ENCODE data around the gene FPR2.

FPR2 gene

DNA sequence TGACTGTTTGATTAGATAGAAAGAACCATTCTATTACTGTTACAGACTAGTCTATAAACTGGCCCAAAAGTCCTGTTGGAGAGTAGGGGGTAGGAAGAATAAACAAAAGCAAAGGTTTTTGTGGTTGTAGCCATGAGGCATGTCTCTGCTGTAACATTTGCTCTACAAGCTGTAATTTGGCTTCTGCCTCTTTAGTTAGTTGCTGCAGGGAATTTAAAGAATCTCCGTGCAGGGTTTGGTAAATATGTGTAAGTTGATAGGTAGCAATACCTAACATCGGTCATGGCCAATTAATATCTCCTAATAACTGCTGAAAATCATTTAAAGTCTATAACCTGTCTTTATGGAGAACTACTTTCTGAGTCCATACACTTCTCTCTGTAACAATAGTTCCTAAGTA is 46.9 kb downstream of the FPR2 start:
- DNase-seq = no peak

DNA sequence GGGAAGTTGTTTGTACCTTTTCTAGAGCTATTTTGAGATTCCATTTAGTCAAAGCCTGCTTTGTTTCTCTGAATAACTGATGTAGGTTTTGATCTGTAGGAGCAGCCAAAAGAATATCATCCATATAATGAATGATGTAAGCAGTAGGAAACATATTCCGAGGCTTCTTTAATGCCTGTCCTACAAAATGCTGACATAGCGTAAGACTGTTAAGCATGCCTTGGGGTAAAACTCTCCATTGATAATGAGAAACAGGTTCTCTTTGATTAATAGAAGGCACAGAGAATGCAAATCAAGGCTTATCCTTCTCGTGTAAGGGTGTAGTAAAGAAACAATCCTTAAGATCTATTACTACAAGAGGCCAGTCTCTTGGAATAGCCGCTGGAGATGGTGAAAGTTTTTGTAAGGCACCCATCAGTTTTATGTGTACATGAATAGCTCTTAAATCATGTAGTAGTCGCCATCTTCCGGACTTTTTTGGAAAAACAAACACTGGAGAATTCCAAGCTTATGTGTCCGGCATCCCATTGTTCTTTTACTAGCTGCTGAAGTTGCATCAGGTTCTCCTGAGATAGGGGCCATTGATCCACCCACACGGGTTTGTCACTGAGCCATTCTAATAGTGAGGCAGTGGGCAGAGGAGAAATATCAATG is 47.5 kb downstream of the FPR2 start:
- DNase-seq = no peak

DNA sequence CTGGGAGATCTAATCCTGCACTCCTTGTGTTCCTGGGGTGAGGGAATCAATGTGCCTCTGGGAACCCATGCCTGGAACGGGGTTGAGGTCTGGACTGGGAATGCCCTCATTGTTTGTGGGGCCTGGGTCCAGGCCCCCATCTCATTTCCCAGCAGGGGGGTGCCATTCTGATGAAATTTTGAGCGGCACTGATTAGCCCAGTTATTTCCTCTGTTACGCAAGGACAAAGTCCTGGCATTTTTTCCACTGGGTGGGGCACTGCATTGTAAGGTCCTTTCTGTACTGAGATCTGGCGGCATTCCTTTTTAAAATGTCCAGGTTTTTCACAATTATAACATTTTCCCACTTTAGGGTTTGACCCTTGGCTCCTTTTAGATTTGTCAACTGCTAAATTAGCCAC is 48.8 kb downstream of the FPR2 start:
- DNase-seq = no peak

DNA sequence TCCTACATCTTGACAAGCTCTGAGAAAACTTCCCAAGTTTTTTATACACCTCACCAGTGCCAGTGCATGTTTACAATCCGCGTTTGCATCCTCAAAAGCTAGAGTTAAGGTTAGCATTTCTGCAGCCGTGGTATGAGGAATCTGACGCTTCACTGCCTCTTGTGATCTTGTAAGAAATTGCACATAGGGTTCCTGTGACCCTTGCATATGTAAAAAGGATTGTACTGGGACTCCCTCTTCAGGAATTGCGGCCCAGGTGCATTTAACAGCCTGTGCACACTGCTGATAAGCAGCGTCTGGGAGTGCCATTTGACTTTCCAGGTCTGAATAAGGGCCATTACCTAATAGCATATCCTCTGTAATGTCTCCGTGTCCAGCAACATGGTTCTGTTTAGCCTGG is 49.2 kb downstream of the FPR2 start:
- no peak for DNase-seq

DNA sequence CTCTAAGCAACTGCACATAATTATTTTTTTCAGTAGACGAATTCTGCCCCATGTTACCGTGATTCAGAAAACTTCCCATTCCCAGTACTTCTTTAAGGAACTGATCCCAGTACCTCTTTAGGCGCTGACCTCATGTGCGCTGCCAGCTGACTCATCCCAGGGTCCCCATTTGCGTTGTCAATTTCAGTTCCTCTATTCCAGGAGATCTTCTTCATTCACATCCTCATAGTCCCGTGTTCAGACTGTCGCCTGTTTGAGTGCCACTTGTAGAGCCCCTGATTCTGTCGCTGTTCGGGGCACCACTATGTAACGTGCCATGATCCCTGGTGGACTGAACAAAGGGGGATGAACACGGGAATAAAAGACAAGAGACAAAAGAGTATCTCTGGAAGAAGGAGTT is 50.4 kb downstream of the FPR2 start:
- DNase-seq = no peak

DNA sequence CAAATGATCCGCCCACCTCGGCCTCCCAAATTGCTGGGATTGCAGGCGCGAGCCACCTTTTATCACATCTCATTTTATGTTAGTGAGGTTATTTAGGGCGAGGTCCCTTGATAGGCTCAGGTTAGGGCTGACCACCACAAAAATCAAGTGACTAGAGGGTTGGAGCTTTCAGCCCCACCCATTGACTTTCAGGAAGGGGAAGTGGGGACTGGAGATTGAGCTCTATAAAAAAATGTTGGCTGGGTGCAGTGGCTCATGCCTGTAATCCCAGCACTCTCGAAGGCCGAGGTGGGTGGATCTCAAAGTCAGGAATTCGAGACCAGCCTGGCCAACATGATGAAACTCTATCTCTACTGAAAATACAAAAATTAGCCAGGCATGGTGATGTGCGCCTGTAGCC is 54.1 kb downstream of the FPR2 start:
- DNase-seq = no peak

DNA sequence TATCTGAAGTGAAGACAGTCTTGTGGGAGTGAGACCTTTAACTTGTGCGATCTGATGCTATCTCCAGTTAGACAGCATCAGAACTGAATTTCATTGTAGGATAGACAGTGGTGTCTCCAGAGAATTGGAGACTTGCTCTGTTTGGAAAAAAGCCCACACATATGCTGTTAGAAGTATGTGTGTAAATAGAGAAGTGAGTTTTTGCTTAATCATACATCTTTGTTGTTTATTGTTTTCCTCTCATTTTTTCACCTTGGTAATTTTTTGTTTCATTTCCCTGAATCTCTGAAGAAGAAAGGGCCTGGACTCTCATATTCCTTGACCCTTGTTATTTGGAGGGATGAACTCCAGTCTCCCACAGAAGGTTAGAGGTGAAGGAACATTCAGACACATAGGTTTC is 55.7 kb downstream of the FPR2 start:
- DNase-seq = no peak

DNA sequence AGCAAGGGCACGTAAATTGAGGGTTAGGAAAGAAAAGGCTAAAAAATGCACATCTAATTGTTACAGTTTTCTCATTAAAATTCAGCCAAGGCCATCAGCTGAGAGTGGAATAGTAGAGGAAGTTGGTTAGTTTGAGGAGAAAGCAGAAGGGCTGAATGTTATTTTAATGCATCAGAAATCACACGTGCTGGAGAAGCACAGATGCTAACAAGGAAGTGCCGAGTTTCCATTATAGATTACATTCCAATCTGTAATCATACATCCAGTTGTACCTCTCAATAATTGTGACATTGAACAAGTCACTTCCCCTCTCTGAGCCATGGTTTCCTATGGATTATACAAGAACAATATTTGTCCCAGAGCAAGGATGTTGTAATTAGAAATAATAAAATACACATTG is 59.0 kb downstream of the FPR2 start:
- DNase-seq = no peak

All from effector CD4-positive, alpha-beta T cell (primary cell).